Gastrocnemius medialis (tissue), 4 donors: ENCODE data around the gene ITIH4. TPM values are rescaled to one million over a fixed set of nuclear protein-coding genes. Genes with fewer than 3 reads are reported as not detected.

ENCODE experiments used
- ATAC-seq, 2 donors: fragments of 150-250 bp; one replicate each; pipeline ENCODE4 v1.9.1; 2016
- DNase-seq, 2 donors: peaks; one replicate each; pipeline ENCODE4 v3.0.0-alpha.2; 2019
- H3K27ac ChIP-seq, 4 donors: fragments of 200-600 bp; sonication (generic); 1 replicate in 1 of 4; 2 replicates in 3 of 4; pipeline ENCODE4 v1.5.1; 2016 to 2018; ENCODE audit warnings: mild to moderate bottlenecking in 2 of 4, moderate library complexity in 1 of 4
- H3K27me3 ChIP-seq, 3 donors: fragments of 200-600 bp; sonication (generic) in 2 of 3; 1 replicate in 1 of 3; 2 replicates in 2 of 3; pipeline versions ENCODE4 v1.5.1 to v1.6.0; 2016 to 2019; ENCODE audit warnings: mild to moderate bottlenecking in 1 of 3, moderate library complexity in 1 of 3
- H3K36me3 ChIP-seq, 2 donors: fragments of 200-600 bp; sonication (generic) in 1 of 2; one replicate each; pipeline ENCODE4 v1.5.1; 2017 to 2018
- H3K4me1 ChIP-seq, 2 donors: fragments of 200-600 bp; sonication (generic) in 1 of 2; one replicate each; pipeline ENCODE4 v1.5.1; 2016 to 2017; ENCODE audit warnings: mild to moderate bottlenecking in 2 of 2
- H3K4me3 ChIP-seq, 4 donors: fragments of 200-600 bp; sonication (generic) in 3 of 4; 1 replicate in 1 of 4; 2 replicates in 3 of 4; pipeline ENCODE4 v1.5.1; 2016 to 2019; ENCODE audit warnings: mild to moderate bottlenecking in 2 of 4
- H3K9me3 ChIP-seq, 3 donors: fragments of 200-600 bp; sonication (generic) in 2 of 3; 1 replicate in 1 of 3; 2 replicates in 2 of 3; pipeline ENCODE4 v1.5.1; 2016 to 2019
- POLR2A ChIP-seq, 2 donors: fragments of 450-650 bp; IDR thresholded peaks; one replicate each; pipeline ENCODE4 v1.6.1; 2017; ENCODE audit warnings: antibody characterized with exemption in 2 of 2, mild to moderate bottlenecking in 2 of 2, moderate library complexity in 2 of 2
- in situ Hi-C, 4 donors: fragments of 200-750 bp; cut with MboI; loops; one replicate each; pipeline versions ENCODE4 v1.15.0 to v1.8.0; 2017; ENCODE audit warnings: low sequenced_read_pairs in 4 of 4
- intact Hi-C: fragments of 100-400 bp; cut with DNase I; formaldehyde crosslinking; loops from one replicate; pipeline ENCODE4 v1.15.1; 2023; ENCODE audit warnings: low total_unique reads
- total RNA-seq, 4 donors: library from RNA; depleted of rRNA; stranded (reverse); fragments of >200 nt; gene quantifications; one replicate each; pipeline versions ENCODE4 v1.1.0 to v1.2.3, GENCODE V29; 2016
- TF ChIP-seq, protein P1 (sequence below), 5 experiments: fragments of 450-650 bp in 3 of 5; fragments of 200-600 bp in 2 of 5; sonication (generic) in 2 of 5; IDR thresholded peaks in 4 of 5; conservative IDR thresholded peaks in 1 of 5; 1 replicate in 4 of 5; 2 replicates in 1 of 5; pipeline ENCODE4 v1.5.1; 2016 to 2019; ENCODE audit warnings: antibody characterized with exemption in 5 of 5, mild to moderate bottlenecking in 3 of 5, moderate library complexity in 3 of 5

Gene ITIH4
- total RNA-seq, 4 donors from 2014 or later, result 3.5 to 20.4 (median 12.7) TPM

DNA sequence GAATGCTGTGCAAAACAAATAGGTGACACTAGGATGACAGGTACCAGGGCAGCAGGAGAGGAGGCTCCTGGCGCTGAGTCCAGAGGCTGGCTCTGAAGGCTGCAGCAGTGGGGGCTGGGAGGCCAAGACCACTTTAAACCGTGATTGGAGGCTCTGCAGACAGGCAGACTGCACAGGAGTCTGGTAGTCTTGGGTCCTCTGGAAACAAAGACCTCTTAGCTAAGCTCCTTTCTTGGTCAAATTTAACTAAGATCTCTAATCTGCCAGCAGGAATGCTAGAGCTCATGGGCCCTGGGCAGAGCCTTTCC is 8.8 kb upstream of the ITIH4 start:
- intact Hi-C loops (no loop called here), in situ Hi-C loops (no loop called here)
- H3K27ac ChIP-seq, result peak overlapping the region; percentile 96 to 98 (median 97)
- H3K9me3 ChIP-seq, result no peaks in the 10 kb centered on the region
- H3K4me3 ChIP-seq, result no peak overlapping the region
- H3K27me3 ChIP-seq, result no peaks in the 10 kb centered on the region
- peaks cover 87 to 94% of the 10 kb centered on the region in 2 donors for H3K4me1 ChIP-seq
- ATAC-seq, result no peak
- H3K36me3 ChIP-seq, result no peaks in the 10 kb centered on the region
- no peak for DNase-seq
- no peak for TF ChIP-seq POLR2A (IDR thresholded peaks at IDR 0.05)
- TF ChIP-seq, protein P1, sequence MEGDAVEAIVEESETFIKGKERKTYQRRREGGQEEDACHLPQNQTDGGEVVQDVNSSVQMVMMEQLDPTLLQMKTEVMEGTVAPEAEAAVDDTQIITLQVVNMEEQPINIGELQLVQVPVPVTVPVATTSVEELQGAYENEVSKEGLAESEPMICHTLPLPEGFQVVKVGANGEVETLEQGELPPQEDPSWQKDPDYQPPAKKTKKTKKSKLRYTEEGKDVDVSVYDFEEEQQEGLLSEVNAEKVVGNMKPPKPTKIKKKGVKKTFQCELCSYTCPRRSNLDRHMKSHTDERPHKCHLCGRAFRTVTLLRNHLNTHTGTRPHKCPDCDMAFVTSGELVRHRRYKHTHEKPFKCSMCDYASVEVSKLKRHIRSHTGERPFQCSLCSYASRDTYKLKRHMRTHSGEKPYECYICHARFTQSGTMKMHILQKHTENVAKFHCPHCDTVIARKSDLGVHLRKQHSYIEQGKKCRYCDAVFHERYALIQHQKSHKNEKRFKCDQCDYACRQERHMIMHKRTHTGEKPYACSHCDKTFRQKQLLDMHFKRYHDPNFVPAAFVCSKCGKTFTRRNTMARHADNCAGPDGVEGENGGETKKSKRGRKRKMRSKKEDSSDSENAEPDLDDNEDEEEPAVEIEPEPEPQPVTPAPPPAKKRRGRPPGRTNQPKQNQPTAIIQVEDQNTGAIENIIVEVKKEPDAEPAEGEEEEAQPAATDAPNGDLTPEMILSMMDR (IDR thresholded peaks at IDR 0.05 in 4 of 5, conservative IDR thresholded peaks at IDR 0.05 in 1 of 5), result no peak

GRCh38 chr3:52838561-52839267 is 8.2 kb upstream of the ITIH4 start:
- ATAC-seq (no peak), DNase-seq (no peak)
- peaks cover 87 to 94% of the 10 kb centered on the region in 2 donors for H3K4me1 ChIP-seq
- intact Hi-C loops (no loop called here), in situ Hi-C loops (no loop called here)
- H3K9me3 ChIP-seq, result no peaks in the 10 kb centered on the region
- H3K27me3 ChIP-seq, result no peaks in the 10 kb centered on the region
- TF ChIP-seq POLR2A (IDR thresholded peaks at IDR 0.05), result no peak
- TF ChIP-seq, protein P1 (IDR thresholded peaks at IDR 0.05 in 4 of 5, conservative IDR thresholded peaks at IDR 0.05 in 1 of 5), result no peak
- H3K27ac ChIP-seq, result peak overlapping the region; percentile 96 to 98 (median 97)
- H3K36me3 ChIP-seq, result no peaks in the 10 kb centered on the region
- no peak overlapping the region for H3K4me3 ChIP-seq

GRCh38 chr3:52836986-52837385 is 6.5 kb upstream of the ITIH4 start:
- no peaks in the 10 kb centered on the region for H3K27me3 ChIP-seq
- in situ Hi-C loops, result no loop called here
- no peaks in the 10 kb centered on the region for H3K36me3 ChIP-seq
- H3K9me3 ChIP-seq, result no peaks in the 10 kb centered on the region
- intact Hi-C loops, result no loop called here
- peaks cover 85 to 94% of the 10 kb centered on the region in 2 donors for H3K4me1 ChIP-seq
- peak in 1 of 2 donors; percentile 18 for ATAC-seq
- H3K27ac ChIP-seq, result peak overlapping the region; percentile 96 to 98 (median 97)
- TF ChIP-seq, protein P1 (IDR thresholded peaks at IDR 0.05 in 4 of 5, conservative IDR thresholded peaks at IDR 0.05 in 1 of 5), result no peak
- no peak for TF ChIP-seq POLR2A (IDR thresholded peaks at IDR 0.05)
- peak overlapping the region in 1 of 4 donors; percentile 3 for H3K4me3 ChIP-seq
- peak; percentile 51 to 83 for DNase-seq

DNA sequence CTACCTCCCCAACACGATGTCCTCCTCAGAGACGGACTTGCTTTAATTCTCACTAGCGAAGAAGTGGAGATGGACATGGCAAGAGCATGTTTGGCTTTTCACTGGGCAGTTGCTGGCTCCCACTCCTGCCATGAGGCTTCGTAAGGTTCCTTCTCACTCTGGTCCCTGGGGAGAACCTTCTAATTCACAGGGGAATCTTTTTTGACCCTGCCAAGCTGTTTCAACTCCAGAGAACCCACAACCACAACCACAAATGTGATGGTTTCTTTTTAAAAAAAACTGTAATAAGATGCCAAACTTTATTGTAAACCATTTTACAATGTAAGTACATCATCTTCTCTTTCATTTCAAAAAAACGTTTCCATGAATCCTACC is 6.0 kb upstream of the ITIH4 start:
- intact Hi-C loops, result no loop called here
- in situ Hi-C loops, result no loop called here
- Histone ChIP-seq H3K27ac (peak overlapping the region; percentile 96 to 98 (median 97)), H3K4me1 (peaks cover 85 to 94% of the 10 kb centered on the region in 2 donors), H3K9me3 (no peaks in the 10 kb centered on the region), H3K36me3 (no peaks in the 10 kb centered on the region), H3K4me3 (peak overlapping the region in 1 of 4 donors; percentile 3), H3K27me3 (no peaks in the 10 kb centered on the region)
- DNase-seq (no peak), ATAC-seq (no peak)
- TF ChIP-seq, protein P1 (IDR thresholded peaks at IDR 0.05 in 4 of 5, conservative IDR thresholded peaks at IDR 0.05 in 1 of 5), result no peak
